Measurements from ENCODE around the gene PKN1.
"Not testable (repeated sequence)": the region's sequence is repeated elsewhere in the genome, so short reads cannot be mapped to it uniquely, and the experiment has no call there.

Gene PKN1

DNA sequence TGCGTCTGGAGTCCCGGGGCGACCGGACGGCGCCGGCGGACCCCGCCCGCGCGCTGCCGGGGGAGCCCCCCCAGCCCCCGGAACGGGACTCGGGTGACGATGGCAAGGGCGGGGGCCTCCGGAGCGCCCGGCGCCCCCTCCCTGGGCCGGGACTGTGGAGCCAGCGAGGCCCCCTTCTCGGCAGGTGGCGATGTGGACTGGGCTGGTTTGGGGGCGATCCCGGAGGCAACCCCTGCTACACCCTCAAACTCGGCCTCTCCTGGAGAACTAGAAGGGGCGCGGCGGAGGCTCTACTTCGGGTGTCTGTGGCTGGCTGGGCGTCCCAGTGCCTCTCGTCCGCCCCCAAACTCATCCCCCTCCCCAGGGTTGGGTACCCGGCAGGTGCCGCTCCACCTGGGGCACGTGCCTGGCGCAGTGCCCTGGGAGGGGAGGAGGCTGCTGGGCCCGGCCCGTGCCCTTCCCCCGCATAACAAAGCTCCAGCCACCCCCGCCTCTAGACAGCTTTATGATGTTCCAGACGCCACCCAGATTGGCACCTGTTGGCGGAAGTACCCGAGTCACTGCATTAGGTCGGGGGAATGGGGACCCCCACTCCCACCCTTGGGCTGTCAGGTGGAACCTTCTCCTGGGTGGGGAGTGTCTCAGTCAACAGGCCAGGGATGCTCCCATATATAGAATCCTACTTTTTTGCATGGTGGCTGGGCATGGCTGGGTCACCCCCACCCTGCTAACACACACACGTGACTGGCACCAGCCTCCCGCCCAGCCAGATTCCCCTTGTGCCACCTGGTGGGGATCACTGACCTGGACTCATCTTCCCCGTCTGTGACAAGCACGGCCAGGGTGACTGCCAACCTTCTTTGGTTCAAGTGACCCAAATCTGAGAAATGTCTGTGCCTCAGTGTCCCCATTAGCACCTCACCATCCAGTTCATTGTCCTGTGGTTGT is 722 bp downstream of the PKN1 start:
- DNase-seq, result no peak

DNA sequence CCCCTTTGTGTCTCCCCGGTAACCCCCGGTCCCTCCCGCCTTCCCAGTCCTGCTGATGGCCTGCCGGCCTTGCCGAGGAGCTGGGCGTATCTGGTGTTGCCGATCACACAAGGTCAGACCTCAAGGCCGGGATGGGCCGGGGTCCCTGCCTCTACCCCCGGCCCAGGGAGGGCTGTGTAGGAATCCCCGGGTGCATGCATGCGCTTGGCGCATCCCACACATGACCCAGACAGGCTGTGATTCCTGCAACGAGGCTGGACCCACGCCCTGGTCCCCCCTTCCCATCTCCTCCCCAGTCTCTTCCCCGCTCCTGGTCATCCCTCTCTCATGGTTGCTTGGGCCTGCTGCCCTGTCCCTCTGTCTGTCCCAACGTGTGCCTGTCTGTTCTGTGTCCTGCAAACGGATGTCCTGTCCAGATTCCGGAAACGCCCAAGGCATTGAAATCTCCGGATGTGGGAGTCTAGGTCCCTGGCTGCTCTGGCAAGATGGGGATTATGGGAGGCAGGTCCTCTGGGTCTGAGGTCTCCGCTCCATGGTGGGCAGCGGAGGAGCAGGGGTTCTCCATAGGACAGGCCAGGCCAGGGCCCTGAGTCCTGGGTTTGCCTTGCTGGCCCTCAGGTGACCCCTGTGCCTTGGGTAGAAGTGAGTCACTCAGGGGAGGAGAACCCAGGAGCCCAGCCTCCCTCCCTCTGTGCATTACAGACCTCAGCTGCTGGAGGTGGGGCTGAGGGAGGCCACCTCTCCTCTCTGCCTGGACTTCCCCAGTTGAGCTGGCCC is 1.6 kb downstream of the PKN1 start:
- peak; percentile 29 for DNase-seq

DNA sequence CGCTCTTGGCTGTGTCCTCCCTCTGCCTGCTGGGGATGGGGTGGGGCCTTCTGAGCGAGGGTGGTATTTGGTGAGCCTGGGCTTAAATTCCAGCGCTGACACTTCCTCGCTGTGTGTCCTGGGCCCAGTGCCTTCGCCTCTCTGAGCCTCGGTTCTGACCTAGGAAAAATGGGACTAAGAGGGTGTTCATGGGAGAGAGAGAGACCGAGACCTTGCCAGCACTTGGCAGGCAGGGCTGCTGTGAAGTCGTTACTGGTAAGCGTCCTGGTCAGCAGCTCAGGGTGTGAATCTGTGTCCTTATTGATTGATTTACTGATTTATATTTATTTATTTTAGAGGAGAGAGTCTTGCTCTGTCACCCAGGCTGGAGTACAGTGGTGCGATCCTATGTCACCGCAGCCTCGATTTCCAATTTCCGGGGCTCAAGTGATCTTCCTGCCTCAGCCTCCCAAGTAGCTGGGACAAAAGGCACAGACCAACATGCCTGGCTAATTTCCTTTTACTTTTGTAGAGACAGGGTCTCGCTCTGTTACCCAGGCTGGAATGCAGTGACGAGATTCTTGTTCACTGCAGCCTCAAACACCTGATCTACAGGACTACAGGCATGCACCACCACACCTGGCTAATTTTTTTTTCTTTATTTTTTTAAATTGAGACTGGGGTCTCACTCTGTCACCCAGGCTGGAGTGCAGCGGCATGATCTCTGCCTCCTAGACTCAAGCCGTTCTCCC is 2.4 kb downstream of the PKN1 start:
- DNase-seq, result no peak

DNA sequence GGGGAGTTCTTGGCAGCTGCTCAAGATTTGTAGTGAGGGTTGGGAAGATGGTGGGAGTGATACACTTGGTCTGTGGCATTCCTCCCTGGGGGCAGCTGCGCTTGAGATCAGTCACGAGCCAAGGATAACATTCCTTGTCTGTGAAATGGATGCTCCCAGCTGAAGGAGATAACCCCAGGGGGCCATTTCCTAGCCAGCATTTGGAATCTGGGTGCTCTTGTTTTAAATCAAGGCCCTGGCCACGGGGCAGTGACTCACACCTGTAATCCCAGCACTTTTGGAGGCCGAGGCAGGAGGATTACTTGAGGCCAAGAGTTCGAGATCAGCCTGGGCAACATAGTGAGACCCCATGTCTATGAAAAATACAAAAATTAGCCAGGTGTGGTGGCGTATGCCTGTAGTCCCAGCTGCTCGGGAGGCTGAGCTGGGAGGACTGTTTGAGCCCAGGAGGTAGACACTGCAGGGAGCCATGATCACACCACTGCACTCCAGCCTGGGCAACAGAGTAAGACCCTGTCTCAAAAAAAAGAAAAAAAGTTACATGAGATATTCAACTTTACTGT is 4.6 kb downstream of the PKN1 start:
- no peak for DNase-seq

DNA sequence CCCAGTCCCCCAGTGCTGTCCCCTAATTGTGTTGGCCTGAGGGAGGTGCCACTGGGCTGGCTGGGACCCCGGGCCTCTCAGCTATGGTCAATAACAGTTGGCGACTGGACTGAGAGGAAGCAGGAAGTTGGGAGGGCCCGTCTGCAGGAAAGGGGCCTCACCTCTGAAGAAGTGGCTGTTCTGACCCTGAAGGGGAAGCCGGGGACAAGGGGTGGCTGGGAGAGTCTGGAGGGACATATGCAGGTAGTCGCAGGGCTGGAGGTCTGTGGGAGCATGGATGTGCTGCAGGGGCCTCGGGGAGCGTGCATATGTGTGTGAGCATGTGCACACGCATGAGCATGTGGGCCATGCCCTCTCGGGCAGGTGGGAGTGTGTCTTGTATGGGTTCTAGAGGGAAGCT is 5.9 kb downstream of the PKN1 start:
- DNase-seq, result no peak

DNA sequence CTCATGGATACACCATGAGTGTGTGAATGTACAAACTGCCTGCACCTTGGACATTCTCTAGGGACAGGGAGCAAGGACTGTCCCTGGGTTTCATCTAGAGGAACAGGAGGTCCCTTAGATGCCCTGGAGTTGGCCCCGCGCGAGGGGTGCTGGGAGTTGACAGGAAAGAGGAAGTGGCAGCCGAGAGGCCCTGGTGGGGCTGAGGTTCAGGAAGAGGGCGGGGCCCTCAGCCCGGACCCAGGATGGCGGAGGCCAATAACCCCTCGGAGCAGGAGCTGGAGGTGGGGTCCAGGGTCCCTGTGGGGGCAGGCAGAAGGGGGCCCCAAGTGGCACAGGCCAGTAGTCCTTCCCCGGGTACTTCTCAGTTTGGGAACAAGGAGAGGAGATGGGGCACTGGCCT is 6.9 kb downstream of the PKN1 start:
- no peak for DNase-seq

DNA sequence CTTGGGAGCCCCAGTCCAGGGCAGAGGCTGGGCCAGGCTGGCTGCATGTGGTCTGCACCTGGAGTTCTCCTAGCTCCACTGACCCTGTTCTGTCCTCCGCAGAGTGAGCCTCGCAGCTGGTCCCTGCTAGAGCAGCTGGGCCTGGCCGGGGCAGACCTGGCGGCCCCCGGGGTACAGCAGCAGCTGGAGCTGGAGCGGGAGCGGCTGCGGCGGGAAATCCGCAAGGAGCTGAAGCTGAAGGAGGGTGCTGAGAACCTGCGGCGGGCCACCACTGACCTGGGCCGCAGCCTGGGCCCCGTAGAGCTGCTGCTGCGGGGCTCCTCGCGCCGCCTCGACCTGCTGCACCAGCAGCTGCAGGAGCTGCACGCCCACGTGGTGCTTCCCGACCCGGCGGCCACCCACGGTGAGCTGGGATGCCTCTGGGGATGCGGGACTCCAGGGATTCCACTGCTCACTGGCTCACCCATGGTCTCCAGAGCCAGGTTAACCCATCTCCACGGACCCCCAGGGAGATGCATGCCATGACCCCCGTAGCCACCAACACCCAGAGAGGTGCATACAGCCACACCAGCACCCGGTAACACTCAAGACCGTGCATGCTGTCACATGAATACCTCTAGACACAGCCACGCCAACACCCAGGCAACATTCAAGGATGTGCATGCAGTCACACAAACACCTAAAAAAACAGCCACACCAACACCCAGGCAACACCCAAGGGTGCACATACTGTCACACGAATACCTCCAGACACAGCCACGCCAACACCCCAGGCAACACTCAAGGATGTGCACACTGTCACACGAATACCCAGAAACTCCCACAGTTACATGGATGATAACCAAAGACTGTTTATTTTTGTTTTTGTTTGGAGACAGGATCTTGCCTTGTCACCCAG is 8.2 kb downstream of the PKN1 start:
- no peak for DNase-seq

DNA sequence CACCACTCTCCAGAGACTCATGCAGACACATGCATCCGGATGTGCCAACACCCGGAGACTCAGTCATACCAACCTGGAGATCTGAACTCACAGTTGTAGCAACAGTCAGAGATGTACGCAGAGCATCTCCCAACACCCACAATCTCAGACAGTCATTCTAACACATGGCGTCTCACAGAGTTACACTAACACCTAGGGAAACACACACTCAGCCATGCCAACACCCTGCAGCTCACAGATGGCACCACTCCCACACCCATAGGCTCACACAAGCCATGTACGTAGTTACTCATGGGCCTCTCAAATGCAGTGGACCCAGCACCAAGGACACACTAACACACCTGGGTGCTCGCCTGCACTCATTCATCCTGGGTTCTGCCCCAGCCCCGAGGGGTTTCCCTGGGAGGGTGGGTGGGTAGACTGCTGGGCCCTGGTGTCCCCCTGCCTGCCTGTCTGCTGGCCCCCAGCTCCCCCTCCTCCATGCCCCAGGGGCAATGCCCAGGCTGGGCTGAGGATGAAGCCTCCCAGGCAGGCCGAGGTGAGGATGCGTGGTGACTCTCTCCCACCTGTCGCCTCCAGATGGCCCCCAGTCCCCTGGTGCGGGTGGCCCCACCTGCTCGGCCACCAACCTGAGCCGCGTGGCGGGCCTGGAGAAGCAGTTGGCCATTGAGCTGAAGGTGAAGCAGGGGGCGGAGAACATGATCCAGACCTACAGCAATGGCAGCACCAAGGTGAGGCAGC is 10.0 kb downstream of the PKN1 start:
- no peak for DNase-seq

DNA sequence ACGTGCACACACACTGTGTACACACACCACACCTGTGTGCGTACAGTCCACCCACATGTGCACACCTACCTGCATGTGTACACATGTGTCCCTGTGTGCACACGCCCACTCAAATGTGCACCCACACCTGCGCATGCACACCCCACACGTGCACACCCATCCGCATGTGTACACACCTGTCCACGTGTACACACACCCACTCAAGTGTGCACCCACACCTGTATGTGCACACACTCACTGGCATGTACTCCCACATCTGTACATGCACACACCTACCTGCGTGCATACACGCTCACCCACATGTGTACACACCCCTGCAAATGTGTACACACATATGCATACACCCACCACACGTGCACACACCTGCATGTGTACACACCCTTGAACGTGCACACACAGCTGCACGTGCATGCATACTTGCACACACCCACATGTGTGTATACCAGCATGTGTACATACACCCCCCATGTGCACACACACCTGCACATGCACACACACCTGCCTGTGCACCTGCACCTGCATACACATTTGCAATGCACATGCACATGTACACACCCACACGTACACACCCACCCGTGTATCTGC is 10.6 kb downstream of the PKN1 start:
- no peak for DNase-seq

DNA sequence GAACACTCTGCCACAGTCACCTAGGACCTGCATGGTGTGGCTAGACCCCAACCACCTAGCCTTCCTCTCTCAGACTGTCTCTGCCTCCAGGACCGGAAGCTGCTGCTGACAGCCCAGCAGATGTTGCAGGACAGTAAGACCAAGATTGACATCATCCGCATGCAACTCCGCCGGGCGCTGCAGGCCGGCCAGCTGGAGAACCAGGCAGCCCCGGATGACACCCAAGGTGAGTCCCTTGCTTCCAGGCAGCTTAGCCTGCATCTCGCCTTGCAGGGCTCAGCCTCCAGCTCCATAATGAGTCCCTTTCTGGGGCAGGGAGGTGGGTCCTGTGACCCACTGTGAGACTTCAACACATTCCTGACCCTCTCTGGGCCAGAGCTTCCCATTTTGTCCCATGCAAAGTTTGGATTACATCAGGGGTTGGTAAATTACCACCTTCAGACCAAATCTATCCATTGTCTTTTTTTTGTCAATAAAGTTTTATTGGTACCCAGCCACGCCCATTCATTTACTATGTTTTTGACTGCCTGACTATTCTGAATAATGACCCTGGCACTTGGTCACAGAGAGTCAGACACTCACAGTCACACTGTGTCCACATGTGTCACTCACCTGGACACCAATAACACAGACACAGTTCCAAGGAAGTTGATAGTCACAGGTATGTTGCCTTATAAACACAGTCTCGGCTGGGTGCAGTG is 13.4 kb downstream of the PKN1 start:
- no peak for DNase-seq

DNA sequence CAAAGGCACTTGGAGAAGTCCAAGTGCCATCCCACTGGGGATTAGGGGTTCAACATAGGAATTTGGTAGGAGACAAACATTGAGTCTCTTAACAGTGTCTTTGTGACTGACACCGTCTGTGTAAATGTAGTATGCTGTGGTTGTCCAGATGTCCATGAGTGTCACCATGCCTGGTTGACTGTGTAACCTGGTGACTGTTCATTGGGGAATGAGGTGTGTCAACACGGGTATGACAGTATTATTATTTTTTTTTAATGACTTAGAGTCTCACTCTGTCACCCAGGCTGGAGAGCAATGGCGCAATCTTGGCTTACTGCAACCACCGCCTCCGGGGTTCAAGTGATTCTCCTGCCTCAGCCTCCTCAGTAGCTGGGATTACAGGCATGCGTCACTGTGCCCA is 16.2 kb downstream of the PKN1 start:
- no peak for DNase-seq

DNA sequence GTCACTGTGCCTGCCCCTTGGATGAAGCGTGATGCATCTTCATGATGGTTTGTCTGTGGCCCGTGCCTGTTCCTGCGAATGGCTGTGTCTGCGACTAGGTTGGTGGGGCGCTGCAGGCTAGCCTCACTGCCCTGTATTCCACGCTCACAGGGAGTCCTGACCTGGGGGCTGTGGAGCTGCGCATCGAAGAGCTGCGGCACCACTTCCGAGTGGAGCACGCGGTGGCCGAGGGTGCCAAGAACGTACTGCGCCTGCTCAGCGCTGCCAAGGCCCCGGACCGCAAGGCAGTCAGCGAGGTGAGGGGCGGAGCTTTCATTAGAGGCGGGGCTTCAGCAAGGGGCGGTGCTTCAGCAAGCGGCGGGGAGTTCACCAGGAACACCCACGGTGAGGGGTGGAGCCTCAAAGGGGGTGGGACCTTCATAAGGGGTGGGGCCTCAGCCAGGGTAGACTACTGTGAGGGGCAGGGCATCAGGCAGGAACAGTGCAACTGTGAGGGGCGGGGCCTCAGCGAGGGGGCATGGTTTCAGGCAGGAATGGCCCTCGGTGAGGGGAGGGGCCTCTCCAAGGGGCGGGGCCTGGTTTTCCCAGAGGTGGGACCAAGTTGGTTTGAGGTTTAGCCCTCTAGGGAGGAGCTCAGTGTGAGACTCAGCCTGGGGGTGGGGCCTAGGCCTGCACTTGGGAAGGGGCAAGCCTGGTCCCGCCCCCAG is 17.2 kb downstream of the PKN1 start:
- peak; percentile 29 for DNase-seq

DNA sequence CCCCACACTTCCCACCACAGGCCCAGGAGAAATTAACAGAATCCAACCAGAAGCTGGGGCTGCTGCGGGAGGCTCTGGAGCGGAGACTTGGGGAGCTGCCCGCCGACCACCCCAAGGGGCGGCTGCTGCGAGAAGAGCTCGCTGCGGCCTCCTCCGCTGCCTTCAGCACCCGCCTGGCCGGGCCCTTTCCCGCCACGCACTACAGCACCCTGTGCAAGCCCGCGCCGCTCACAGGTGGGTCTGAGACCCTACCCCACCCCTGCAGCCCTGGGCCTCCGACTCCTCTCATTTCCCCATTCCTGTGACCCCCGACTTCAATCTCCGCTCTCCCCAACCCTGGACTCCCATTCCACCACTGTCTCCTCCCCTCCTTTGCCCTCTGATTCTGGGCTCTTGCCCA is 17.8 kb downstream of the PKN1 start:
- DNase-seq, result no peak

DNA sequence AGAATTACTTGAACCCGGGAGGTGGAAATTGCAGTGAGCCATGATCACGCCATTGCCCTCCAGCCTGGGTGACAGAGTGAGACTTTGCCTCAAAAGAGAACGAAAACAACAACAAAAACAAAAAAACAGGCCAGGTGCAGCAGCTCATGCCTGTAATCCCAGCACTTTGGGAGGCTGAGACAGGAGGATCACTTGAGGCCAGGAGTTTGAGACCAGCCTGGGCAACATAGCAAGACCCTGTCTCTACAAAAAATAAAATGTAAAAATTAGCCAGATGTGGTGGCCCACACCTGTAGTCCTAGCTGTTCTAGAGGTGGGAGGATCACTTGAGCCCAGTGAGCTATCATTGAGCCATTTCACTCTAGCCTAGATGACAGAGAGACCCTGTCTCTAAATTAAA is 19.2 kb downstream of the PKN1 start:
- not testable (repeated sequence) for DNase-seq

DNA sequence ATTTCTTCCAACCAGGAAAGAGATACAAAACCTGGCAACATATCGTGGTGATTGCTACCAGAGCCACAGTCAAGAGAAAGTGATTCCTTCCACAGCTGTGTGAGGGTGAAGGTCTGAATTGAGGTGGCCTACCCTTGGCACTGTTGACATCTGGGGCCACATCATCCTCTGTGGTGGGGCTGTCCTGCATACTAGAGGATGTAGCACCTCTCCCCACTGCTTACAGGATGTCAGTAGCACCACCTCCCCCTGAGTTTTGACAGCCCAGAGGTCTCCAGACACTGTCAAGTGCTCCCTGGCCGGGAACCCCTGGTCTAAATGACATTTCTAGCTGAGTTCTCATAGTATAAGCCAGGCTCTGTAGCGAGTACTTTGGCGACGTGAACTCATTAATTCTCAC is 26.6 kb downstream of the PKN1 start:
- no peak for DNase-seq

DNA sequence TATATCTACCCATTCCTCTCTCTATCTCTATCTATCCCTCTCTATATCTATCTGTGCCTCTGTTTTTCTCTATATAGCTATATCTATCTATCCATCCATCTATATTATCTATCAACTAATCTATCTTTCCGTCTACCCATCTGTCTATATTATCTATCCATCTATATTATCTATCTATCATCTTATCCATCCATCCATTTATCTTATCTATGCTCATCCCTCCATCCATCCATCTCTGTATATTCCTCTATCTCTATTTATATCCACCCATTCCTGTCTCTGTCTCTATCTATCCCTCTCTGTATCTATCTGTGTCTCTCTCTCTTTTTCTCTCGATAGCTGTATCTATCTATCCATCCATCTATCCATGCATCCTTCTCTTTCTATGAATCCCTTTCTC is 27.8 kb downstream of the PKN1 start:
- DNase-seq, result no peak

DNA sequence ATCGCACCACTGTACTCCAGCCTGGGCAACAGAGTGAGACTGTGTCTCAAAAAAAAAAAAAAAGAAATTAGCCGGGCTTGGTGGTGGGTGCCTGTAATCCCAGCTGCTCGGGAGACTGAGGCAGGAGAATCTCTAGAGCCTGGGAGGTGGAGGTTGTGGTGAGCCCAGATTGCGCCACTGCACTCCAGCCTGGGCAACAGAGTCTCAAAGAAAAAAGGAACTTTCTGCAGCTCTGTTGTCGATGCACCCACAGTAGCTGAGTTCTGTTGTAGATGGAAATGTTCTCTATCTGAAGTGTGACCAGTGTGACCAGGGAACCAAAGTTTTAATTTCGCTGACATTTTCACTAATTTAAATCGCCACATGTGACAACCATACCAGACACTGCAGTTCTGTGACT is 29.3 kb downstream of the PKN1 start:
- not testable (repeated sequence) for DNase-seq

DNA sequence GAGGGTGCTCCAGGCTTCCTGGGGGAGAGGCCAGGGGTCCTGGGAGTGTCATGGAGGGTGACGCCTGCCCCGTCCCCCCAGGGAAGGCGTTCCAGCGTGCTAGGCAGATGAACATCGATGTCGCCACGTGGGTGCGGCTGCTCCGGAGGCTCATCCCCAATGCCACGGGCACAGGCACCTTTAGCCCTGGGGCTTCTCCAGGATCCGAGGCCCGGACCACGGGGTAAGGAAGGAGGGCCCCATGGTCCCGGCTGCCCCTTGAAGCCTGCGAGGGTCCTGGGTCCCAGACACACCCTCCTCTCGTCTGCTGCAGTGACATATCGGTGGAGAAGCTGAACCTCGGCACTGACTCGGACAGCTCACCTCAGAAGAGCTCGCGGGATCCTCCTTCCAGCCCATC is 30.6 kb downstream of the PKN1 start:
- DNase-seq, result no peak

DNA sequence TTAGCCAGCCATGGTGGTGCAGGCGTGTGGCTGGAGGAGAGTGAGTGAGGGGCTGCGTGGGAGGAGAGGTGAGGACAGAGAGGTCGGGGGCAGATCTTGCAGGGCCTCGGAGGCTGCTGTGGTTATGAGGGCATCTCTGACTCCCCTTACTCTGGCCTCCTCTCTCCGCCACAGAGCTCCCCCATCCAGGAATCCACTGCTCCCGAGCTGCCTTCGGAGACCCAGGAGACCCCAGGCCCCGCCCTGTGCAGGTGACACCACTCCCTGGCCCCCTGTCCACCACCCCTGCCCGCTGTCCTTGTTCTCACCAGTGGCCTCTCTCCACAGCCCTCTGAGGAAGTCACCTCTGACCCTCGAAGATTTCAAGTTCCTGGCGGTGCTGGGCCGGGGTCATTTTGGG is 34.3 kb downstream of the PKN1 start:
- DNase-seq, result no peak

DNA sequence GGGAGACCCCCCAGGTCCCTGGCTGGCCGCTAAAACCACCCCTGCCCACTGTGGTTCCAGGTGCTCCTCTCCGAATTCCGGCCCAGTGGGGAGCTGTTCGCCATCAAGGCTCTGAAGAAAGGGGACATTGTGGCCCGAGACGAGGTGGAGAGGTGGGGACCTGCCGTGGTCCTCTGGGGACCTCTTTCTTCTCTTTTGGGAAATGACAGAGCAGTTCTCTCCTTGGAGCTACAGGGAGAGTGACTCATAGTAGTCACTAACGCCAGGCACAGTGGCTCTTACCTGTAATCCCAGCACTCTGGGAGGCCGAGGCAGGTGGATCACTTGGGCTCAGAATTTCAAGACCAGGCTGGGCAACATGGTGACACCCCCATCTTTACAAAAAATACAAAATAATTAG is 34.7 kb downstream of the PKN1 start:
- DNase-seq, result no peak
